ENCODE measurements around the gene CHAF1A. TPM values are rescaled to one million over a fixed set of nuclear protein-coding genes. Genes with fewer than 3 reads are reported as not detected.

Gene CHAF1A
- total and polyA plus RNA-seq, 2 donors (not counting 1 experiment from before 2014, with no cell fraction given) = 5.9 TPM

DNA sequence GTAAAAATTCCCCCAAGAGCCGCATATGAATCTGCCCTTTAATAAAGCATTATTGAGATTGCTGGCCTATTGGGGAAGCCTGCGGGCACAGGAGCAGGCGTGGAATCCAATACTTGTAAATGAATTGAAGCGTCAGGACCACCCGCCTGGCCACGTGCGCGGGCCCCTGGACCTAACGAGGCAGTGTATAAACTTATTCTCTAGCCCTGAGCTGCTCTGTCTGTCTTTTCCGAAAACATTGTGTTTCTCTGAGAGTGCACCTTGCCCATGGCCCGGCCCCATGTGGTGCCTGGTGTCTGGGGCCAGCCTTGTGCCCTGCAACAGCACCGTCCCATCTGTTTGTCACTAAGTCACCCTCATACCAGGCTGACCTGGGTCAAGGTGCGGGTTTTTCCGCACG is 40.7 kb downstream of the CHAF1A start:
- Histone ChIP-seq H3K79me2 (ENCODE audit: control insufficient read depth, insufficient read depth, low read length) (no peaks in the 10 kb centered on the region), H3K27ac (ENCODE audit: insufficient read depth, low read length) (no peak overlapping the region), H3K4me2 (ENCODE audit: extremely low read depth, insufficient read depth, low read length) (no peak overlapping the region), H4K20me1 (ENCODE audit: control insufficient read depth, extremely low read depth, insufficient read depth, low read length) (no peaks in the 10 kb centered on the region), H3K36me3 (ENCODE audit: control insufficient read depth, insufficient read depth, low read length) (peaks cover 37% of the 10 kb centered on the region), H3K4me3 (replicated peaks in 1 of 4; ENCODE audit: control extremely low read depth in 1 of 4, insufficient read depth in 1 of 4, low read depth in 3 of 4, low read length in 4 of 4) (no peak overlapping the region), H3K9ac (ENCODE audit: insufficient read depth, low read length) (no peak overlapping the region), H2AFZ (ENCODE audit: low read length) (no peak overlapping the region), H3K4me1 (ENCODE audit: control insufficient read depth, extremely low read depth, insufficient read depth, low read length) (no peaks in the 10 kb centered on the region), H3K9me3 (ENCODE audit: control insufficient read depth, insufficient read depth, low read depth, low read length) (no peaks in the 10 kb centered on the region), H3K27me3 (ENCODE audit: control insufficient read depth, insufficient read depth, low read length) (no peaks in the 10 kb centered on the region)
- TF ChIP-seq, protein P1, sequence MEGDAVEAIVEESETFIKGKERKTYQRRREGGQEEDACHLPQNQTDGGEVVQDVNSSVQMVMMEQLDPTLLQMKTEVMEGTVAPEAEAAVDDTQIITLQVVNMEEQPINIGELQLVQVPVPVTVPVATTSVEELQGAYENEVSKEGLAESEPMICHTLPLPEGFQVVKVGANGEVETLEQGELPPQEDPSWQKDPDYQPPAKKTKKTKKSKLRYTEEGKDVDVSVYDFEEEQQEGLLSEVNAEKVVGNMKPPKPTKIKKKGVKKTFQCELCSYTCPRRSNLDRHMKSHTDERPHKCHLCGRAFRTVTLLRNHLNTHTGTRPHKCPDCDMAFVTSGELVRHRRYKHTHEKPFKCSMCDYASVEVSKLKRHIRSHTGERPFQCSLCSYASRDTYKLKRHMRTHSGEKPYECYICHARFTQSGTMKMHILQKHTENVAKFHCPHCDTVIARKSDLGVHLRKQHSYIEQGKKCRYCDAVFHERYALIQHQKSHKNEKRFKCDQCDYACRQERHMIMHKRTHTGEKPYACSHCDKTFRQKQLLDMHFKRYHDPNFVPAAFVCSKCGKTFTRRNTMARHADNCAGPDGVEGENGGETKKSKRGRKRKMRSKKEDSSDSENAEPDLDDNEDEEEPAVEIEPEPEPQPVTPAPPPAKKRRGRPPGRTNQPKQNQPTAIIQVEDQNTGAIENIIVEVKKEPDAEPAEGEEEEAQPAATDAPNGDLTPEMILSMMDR (conservative IDR thresholded peaks at IDR 0.05 in 1 of 2, IDR thresholded peaks at IDR 0.05 in 1 of 2; ENCODE audit: low read depth in 1 of 2, low read length in 2 of 2) = no peak
- no peak for TF ChIP-seq EZH2 (IDR thresholded peaks at IDR 0.05; ENCODE audit: low read length, missing control alignments)
- no peak for DNase-seq (ENCODE audit: low read depth in 2 of 2)

DNA sequence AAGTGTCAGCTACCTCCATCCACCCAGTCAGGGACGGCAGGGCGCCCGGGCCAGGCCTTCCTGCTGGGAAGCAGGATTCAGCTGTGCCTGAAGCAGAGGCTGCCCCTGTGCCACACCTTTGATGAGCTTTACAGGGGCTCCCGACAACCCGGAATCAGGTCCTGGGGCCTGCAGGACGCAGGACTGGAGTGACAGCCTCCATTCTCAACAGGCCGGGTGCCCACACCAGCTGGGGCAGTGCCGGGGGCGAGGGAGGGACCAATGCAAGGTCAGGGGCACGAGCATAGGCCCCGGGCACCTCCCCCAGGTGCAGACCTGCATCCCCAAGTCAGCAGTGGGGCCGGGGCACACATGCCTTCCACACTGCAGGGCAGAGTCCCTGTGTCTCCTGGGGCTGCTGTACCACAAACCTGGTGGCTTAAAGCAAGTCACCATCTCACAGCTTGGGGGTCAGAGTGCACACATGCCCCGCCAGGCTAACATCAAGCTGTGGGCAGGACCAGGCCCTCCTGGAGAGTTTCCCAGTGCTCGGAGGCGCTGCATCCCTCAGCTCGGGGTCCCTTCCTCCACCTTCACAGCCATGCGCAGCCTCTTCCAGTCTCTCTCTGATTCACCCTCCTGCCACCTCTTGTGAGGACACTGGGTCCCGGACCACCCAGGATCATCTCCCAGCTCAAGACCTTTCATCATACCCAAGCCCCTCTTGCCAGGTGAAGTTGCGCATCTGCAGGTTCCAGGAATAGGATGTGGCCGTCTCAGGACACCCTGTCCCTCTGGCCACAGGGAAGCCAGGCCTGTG is 41.7 kb downstream of the CHAF1A start:
- DNase-seq (ENCODE audit: low read depth in 2 of 2) = no peak
- Histone ChIP-seq H3K79me2 (ENCODE audit: control insufficient read depth, insufficient read depth, low read length) (no peaks in the 10 kb centered on the region), H3K27me3 (ENCODE audit: control insufficient read depth, insufficient read depth, low read length) (no peaks in the 10 kb centered on the region), H3K9ac (ENCODE audit: insufficient read depth, low read length) (no peak overlapping the region), H3K27ac (ENCODE audit: insufficient read depth, low read length) (no peak overlapping the region), H3K4me1 (ENCODE audit: control insufficient read depth, extremely low read depth, insufficient read depth, low read length) (no peaks in the 10 kb centered on the region), H3K4me2 (ENCODE audit: extremely low read depth, insufficient read depth, low read length) (no peak overlapping the region), H4K20me1 (ENCODE audit: control insufficient read depth, extremely low read depth, insufficient read depth, low read length) (no peaks in the 10 kb centered on the region), H3K36me3 (ENCODE audit: control insufficient read depth, insufficient read depth, low read length) (peaks cover 43% of the 10 kb centered on the region), H3K9me3 (ENCODE audit: control insufficient read depth, insufficient read depth, low read depth, low read length) (no peaks in the 10 kb centered on the region), H3K4me3 (replicated peaks in 1 of 4; ENCODE audit: control extremely low read depth in 1 of 4, insufficient read depth in 1 of 4, low read depth in 3 of 4, low read length in 4 of 4) (no peak overlapping the region), H2AFZ (ENCODE audit: low read length) (no peak overlapping the region)
- no peak for TF ChIP-seq EZH2 (IDR thresholded peaks at IDR 0.05; ENCODE audit: low read length, missing control alignments)
- TF ChIP-seq, protein P1 (conservative IDR thresholded peaks at IDR 0.05 in 1 of 2, IDR thresholded peaks at IDR 0.05 in 1 of 2; ENCODE audit: low read depth in 1 of 2, low read length in 2 of 2) = no peak

DNA sequence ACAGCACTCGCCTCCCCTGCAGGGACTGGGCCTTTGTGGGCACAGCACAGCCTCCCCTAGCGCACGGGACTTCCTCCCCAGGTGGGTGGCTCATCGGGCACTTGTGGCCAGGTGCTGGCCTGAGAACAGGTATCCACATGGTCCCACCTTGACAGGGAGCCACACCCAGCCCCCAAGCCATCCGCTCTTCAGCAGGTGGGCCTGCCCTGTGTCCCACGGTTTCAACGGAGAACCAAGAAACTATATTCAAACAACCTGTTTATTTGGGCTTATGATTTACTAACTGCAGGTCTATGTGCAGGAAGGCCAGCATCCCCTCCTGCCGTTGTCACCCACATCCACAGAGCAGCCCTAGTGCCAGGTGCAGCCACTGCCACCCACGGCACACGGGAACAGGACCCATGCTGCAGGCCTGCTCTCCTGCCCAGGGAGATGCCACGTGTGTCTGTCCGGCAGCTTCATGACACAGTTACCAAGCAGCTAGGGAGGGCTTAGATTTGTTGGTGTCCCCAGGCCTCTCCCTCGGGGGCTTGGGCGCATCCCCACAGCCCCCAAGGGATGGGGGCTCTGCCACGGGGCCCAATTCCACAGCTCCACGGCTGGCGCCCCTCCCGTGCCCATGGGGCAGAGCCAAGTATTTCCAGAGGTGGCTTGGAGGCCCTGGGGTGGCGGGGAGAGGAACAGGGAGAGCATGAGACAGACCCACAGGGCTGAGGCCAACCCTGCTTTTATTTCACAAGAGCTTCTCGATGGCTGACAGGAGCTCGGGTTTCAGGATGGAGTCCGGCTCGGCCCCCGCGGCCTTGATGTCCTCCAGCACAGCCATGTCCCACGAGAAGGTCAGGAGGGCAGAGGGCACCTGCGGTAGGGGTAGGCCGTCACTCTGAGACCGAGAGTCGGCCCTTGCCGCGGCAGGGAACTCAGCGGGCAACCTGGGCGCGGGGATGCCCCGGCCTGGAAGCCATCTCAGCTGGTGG is 42.6 kb downstream of the CHAF1A start:
- Histone ChIP-seq H3K9ac (ENCODE audit: insufficient read depth, low read length) (no peak overlapping the region), H2AFZ (ENCODE audit: low read length) (no peak overlapping the region), H3K4me1 (ENCODE audit: control insufficient read depth, extremely low read depth, insufficient read depth, low read length) (peaks cover 2% of the 10 kb centered on the region), H3K36me3 (ENCODE audit: control insufficient read depth, insufficient read depth, low read length) (peaks cover 50% of the 10 kb centered on the region), H3K27ac (ENCODE audit: insufficient read depth, low read length) (no peak overlapping the region), H3K27me3 (ENCODE audit: control insufficient read depth, insufficient read depth, low read length) (no peaks in the 10 kb centered on the region), H3K4me2 (ENCODE audit: extremely low read depth, insufficient read depth, low read length) (no peak overlapping the region), H3K79me2 (ENCODE audit: control insufficient read depth, insufficient read depth, low read length) (no peaks in the 10 kb centered on the region), H3K9me3 (ENCODE audit: control insufficient read depth, insufficient read depth, low read depth, low read length) (no peaks in the 10 kb centered on the region), H4K20me1 (ENCODE audit: control insufficient read depth, extremely low read depth, insufficient read depth, low read length) (no peaks in the 10 kb centered on the region), H3K4me3 (replicated peaks in 1 of 4; ENCODE audit: control extremely low read depth in 1 of 4, insufficient read depth in 1 of 4, low read depth in 3 of 4, low read length in 4 of 4) (no peak overlapping the region)
- DNase-seq (ENCODE audit: low read depth in 2 of 2) = peak in 1 of 2 donors; percentile 47
- no peak for TF ChIP-seq EZH2 (IDR thresholded peaks at IDR 0.05; ENCODE audit: low read length, missing control alignments)
- TF ChIP-seq, protein P1 (conservative IDR thresholded peaks at IDR 0.05 in 1 of 2, IDR thresholded peaks at IDR 0.05 in 1 of 2; ENCODE audit: low read depth in 1 of 2, low read length in 2 of 2) = no peak
